GM12874 (cell line): ENCODE data around the gene HOXA6.

ENCODE experiments used
- CTCF ChIP-seq: IDR thresholded peaks from 2 replicates; pipeline ENCODE4 v1.5.1; 2011; ENCODE audit warnings: low read depth, mild to moderate bottlenecking, control low read depth, low read length, moderate library complexity; ENCODE audit not compliant: insufficient read depth

HOXA6 gene

GRCh38 chr7:27145914-27146412, 1.6 kb downstream of the HOXA6 start:
- no peak for TF ChIP-seq CTCF

GRCh38 chr7:27145165-27145913, 2.2 kb downstream of the HOXA6 start:
- TF ChIP-seq CTCF: no peak

GRCh38 chr7:27144781-27145164, 2.8 kb downstream of the HOXA6 start:
- no peak for TF ChIP-seq CTCF

- TF ChIP-seq CTCF: no peak
Measured at GRCh38 chr7:27143950-27144780, 3.4 kb downstream of the HOXA6 start.

GRCh38 chr7:27143023-27143949, 4.3 kb downstream of the HOXA6 start, which contains the start of gene HOXA5:
Gene HOXA5 (minus strand): TSS chr7:27143681. CDS start chr7:27143607, 74 bp downstream.
- TF ChIP-seq CTCF: peak; percentile 73

- no peak for TF ChIP-seq CTCF
Measured at GRCh38 chr7:27142580-27143022, 5.0 kb downstream of the HOXA6 start.
